CD14-positive monocyte (primary cell): Measurements from ENCODE around the gene RPS6KA4. TPM values are rescaled to one million over a fixed set of nuclear protein-coding genes. Genes with fewer than 3 reads are reported as not detected.
A peak's percentile ranks its signal among the peaks of the same experiment; 100 is the strongest.

Experiments used
- DNase-seq, 3 donors: peaks; one replicate each; pipeline ENCODE4 v3.0.0-alpha.2; 2011 to 2022
- H2AFZ ChIP-seq: 2 replicates; pipeline ENCODE4 v1.6.0; 2012; ENCODE audit warnings: mild to moderate bottlenecking, low read depth, low read length, inconsistent platforms; ENCODE audit not compliant: insufficient read depth, poor library complexity, severe bottlenecking
- H3K27ac ChIP-seq, 2 donors: 1 replicate in 1 of 2; 2 replicates in 1 of 2; pipeline ENCODE4 v1.5.1; 2012 to 2013; ENCODE audit warnings: low read length in 2 of 2, control low read depth in 1 of 2, inconsistent platforms in 1 of 2, low read depth in 1 of 2, mild to moderate bottlenecking in 1 of 2
- H3K27me3 ChIP-seq, 2 donors: one replicate each; pipeline versions ENCODE4 v1.6.0 to v1.6.1; 2011 to 2013; ENCODE audit warnings: low read length in 2 of 2; ENCODE audit not compliant: control insufficient read depth in 2 of 2, insufficient read depth in 2 of 2
- H3K36me3 ChIP-seq, 2 donors: replicated peaks in 1 of 2; 1 replicate in 1 of 2; 2 replicates in 1 of 2; pipeline versions ENCODE4 v1.5.1 to v1.6.1; 2012 to 2013; ENCODE audit warnings: low read length in 2 of 2, control low read depth in 1 of 2, inconsistent platforms in 1 of 2, mild to moderate bottlenecking in 1 of 2; ENCODE audit not compliant: insufficient read depth in 2 of 2, control insufficient read depth in 1 of 2
- H3K4me1 ChIP-seq, 2 donors: 1 replicate in 1 of 2; 2 replicates in 1 of 2; pipeline versions ENCODE4 v1.5.1 to v1.6.1; 2012 to 2013; ENCODE audit warnings: low read length in 2 of 2, control low read depth in 1 of 2, inconsistent platforms in 1 of 2, mild to moderate bottlenecking in 1 of 2, moderate library complexity in 1 of 2; ENCODE audit not compliant: insufficient read depth in 2 of 2, control insufficient read depth in 1 of 2
- H3K4me2 ChIP-seq: replicated peaks from 2 replicates; pipeline ENCODE3; 2012; ENCODE audit warnings: low read length, moderate library complexity, mild to moderate bottlenecking; ENCODE audit not compliant: poor library complexity, severe bottlenecking; ENCODE audit errors: extremely low read depth
- H3K4me3 ChIP-seq, 3 experiments: fragments of 200-600 bp in 1 of 3; sonication (generic) in 1 of 3; replicated peaks in 1 of 3; 1 replicate in 2 of 3; 2 replicates in 1 of 3; pipeline ENCODE4 v1.5.1; 2011 to 2013; ENCODE audit warnings: low read length in 3 of 3, mild to moderate bottlenecking in 3 of 3, control low read depth in 2 of 3, low read depth in 2 of 3, inconsistent platforms in 1 of 3, moderate library complexity in 1 of 3
- H3K79me2 ChIP-seq: 2 replicates; pipeline ENCODE4 v1.6.0; 2012; ENCODE audit warnings: mild to moderate bottlenecking, control low read depth, inconsistent platforms, low read length, moderate library complexity; ENCODE audit not compliant: insufficient read depth
- H3K9ac ChIP-seq: 2 replicates; pipeline ENCODE4 v1.6.0; 2017; ENCODE audit warnings: low read length, mild to moderate bottlenecking; ENCODE audit not compliant: insufficient read depth, poor library complexity, severe bottlenecking
- H3K9me3 ChIP-seq, 2 donors: replicated peaks in 1 of 2; 1 replicate in 1 of 2; 2 replicates in 1 of 2; pipeline versions ENCODE4 v1.5.1 to v1.6.1; 2012 to 2013; ENCODE audit warnings: low read length in 2 of 2, control low read depth in 1 of 2; ENCODE audit not compliant: control insufficient read depth in 1 of 2, insufficient read depth in 1 of 2
- H4K20me1 ChIP-seq: 2 replicates; pipeline ENCODE4 v1.6.0; 2012; ENCODE audit warnings: mild to moderate bottlenecking, low read length, control low read depth, moderate library complexity; ENCODE audit not compliant: insufficient read depth
- H3K27ac Mint-ChIP-seq, 7 donors: one replicate each; pipeline ENCODE4 v1.8.0; 2020; ENCODE audit warnings: mild to moderate bottlenecking in 7 of 7, mixed read lengths in 7 of 7, moderate library complexity in 6 of 7, inconsistent platforms in 2 of 7
- H3K27me3 Mint-ChIP-seq, 3 donors: one replicate each; pipeline ENCODE4 v1.8.0; 2021 to 2022; ENCODE audit warnings: low read depth in 3 of 3, mild to moderate bottlenecking in 3 of 3, mixed read lengths in 3 of 3, moderate library complexity in 3 of 3, inconsistent platforms in 1 of 3
- H3K36me3 Mint-ChIP-seq, 2 donors: one replicate each; pipeline ENCODE4 v1.8.0; 2020; ENCODE audit warnings: mixed read lengths in 2 of 2, inconsistent platforms in 1 of 2, mild to moderate bottlenecking in 1 of 2
- H3K4me1 Mint-ChIP-seq: one replicate; pipeline ENCODE4 v1.8.0; 2020; ENCODE audit warnings: mild to moderate bottlenecking, mixed read lengths
- H3K4me3 Mint-ChIP-seq, 2 donors: one replicate each; pipeline ENCODE4 v1.8.0; 2020; ENCODE audit warnings: mild to moderate bottlenecking in 2 of 2, mixed read lengths in 2 of 2, moderate library complexity in 1 of 2
- H3K9me3 Mint-ChIP-seq, 7 donors: one replicate each; pipeline ENCODE4 v1.8.0; 2020 to 2022; ENCODE audit warnings: mixed read lengths in 7 of 7, mild to moderate bottlenecking in 6 of 7, moderate library complexity in 6 of 7, inconsistent platforms in 2 of 7
- CTCF ChIP-seq: fragments of 200-600 bp; IDR thresholded peaks from one replicate; pipeline ENCODE4 v1.8.0; 2022; ENCODE audit warnings: antibody characterized with exemption, mild to moderate bottlenecking
- WGBS: methylation state at CpG from one replicate; pipeline ENCODE4 v1.1.5; 2013; ENCODE audit warnings: missing lambda C conversion rate; ENCODE audit not compliant: insufficient coverage; 5-methylcytosine and 5-hydroxymethylcytosine counted together
- intact Hi-C, 2 donors: fragments of 100-400 bp; cut with micrococcal nuclease; formaldehyde crosslinking; loops; one replicate each; pipeline versions ENCODE4 v1.15.0 to v1.15.1; 2023
- polyA plus RNA-seq, 3 donors: library from polyadenylated mRNA; depleted of rRNA in 1 of 3; unstranded in 2 of 3; stranded (reverse) in 1 of 3; fragments of 300-500 nt in 2 of 3; fragments of >200 nt in 1 of 3; fragmentation: Illumina TruSeq in 2 of 3; gene quantifications; 1 replicate in 2 of 3; 2 replicates in 1 of 3; pipeline ENCODE4 v1.2.3, GENCODE V29; 2012 to 2021

Gene RPS6KA4
- polyA plus RNA-seq, 3 donors = 16.2 to 110 (median 24.5) TPM

GRCh38 chr11:64361659-64362058 is 2.7 kb downstream of the RPS6KA4 start:
- DNase-seq = no peak
- Mint-ChIP-seq H3K36me3 (peaks cover 55 to 71% of the 10 kb centered on the region in 2 donors), H3K27ac (peak overlapping the region in 2 of 7 donors; percentile 17 to 74), H3K9me3 (no peaks in the 10 kb centered on the region), H3K4me1 (peaks cover 41% of the 10 kb centered on the region), H3K4me3 (no peak overlapping the region), H3K27me3 (no peaks in the 10 kb centered on the region)
- no peaks in the 10 kb centered on the region for H3K9me3 ChIP-seq
- intact Hi-C loops = no loop called here
- peaks cover 75% of the 10 kb centered on the region for H4K20me1 ChIP-seq
- TF ChIP-seq CTCF = no peak
- no peaks in the 10 kb centered on the region for H3K27me3 ChIP-seq
- no peak overlapping the region for H2AFZ ChIP-seq
- H3K4me2 ChIP-seq = peak overlapping the region; percentile 100
- H3K27ac ChIP-seq = peak overlapping the region in 1 of 2 donors; percentile 80
- WGBS = 100% methylated on average over 4 of the region's 18 CpGs
- no peak overlapping the region for H3K9ac ChIP-seq
- H3K4me1 ChIP-seq = peaks cover 33 to 47% of the 10 kb centered on the region in 2 donors
- no peak overlapping the region for H3K4me3 ChIP-seq
- H3K79me2 ChIP-seq = peaks cover 70% of the 10 kb centered on the region
- H3K36me3 ChIP-seq = peaks cover 61 to 67% of the 10 kb centered on the region in 2 donors

- peaks cover 60 to 67% of the 10 kb centered on the region in 2 donors for H3K36me3 ChIP-seq
- Mint-ChIP-seq H3K36me3 (peaks cover 57 to 71% of the 10 kb centered on the region in 2 donors), H3K9me3 (no peaks in the 10 kb centered on the region), H3K4me1 (peaks cover 39% of the 10 kb centered on the region), H3K27ac (peak overlapping the region in 2 of 7 donors; percentile 17 to 33), H3K27me3 (no peaks in the 10 kb centered on the region), H3K4me3 (no peak overlapping the region)
- WGBS = 100% methylated on average over 7 of the region's 10 CpGs
- no peak overlapping the region for H2AFZ ChIP-seq
- intact Hi-C loops = no loop called here
- H3K4me2 ChIP-seq = no peak overlapping the region
- peaks cover 73% of the 10 kb centered on the region for H4K20me1 ChIP-seq
- no peak overlapping the region for H3K9ac ChIP-seq
- H3K27me3 ChIP-seq = no peaks in the 10 kb centered on the region
- H3K4me3 ChIP-seq = no peak overlapping the region
- H3K27ac ChIP-seq = peak overlapping the region in 1 of 2 donors; percentile 80
- H3K79me2 ChIP-seq = peaks cover 70% of the 10 kb centered on the region
- H3K9me3 ChIP-seq = no peaks in the 10 kb centered on the region
- DNase-seq = no peak
- no peak for TF ChIP-seq CTCF
- H3K4me1 ChIP-seq = peaks cover 32 to 43% of the 10 kb centered on the region in 2 donors
These were observed 3.4 kb downstream of the RPS6KA4 start for GRCh38 chr11:64362339-64362738.
